A673 (cell line): ENCODE measurements around the gene CAMK1. TPM values are rescaled to one million over a fixed set of nuclear protein-coding genes. Genes with fewer than 3 reads are reported as not detected.

ENCODE experiments used
- BruUV-seq: library from RNA; stranded (reverse); fragments of 400-500 nt; replicated peaks from 2 replicates; lab custom pipeline; 2021; lab: Mats Ljungman, UMichigan
- CTCF ChIA-PET: fragments of 300-600 bp; sonication (Branson Sonifier 250); formaldehyde crosslinking; loops from one replicate; lab custom pipeline; 2022; ENCODE audit warnings: antibody characterized with exemption; lab: Charles Lee
- POLR2A ChIA-PET: fragments of 300-600 bp; sonication (Branson Sonifier 250); formaldehyde crosslinking; loops from one replicate; lab custom pipeline; 2022; ENCODE audit warnings: antibody characterized with exemption; ENCODE audit not compliant: low non-redundant PET; lab: Charles Lee
- DNase-seq: peaks from one replicate; pipeline ENCODE4 v3.0.0-alpha.2; 2015; ENCODE audit warnings: low spot score
- H3K27ac ChIP-seq: fragments of 200-600 bp; sonication (generic); 2 replicates; pipeline ENCODE4 v1.5.1; 2016; ENCODE audit warnings: mixed run types, low read depth, mild to moderate bottlenecking, mixed read lengths, antibody characterized with exemption, low read length; ENCODE audit not compliant: poor library complexity, severe bottlenecking
- H3K27me3 ChIP-seq: fragments of 200-600 bp; sonication (generic); replicated peaks from 2 replicates; pipeline ENCODE4 v1.6.1; 2017; ENCODE audit warnings: mixed run types, low read depth, mild to moderate bottlenecking, mixed read lengths, antibody characterized with exemption, low read length; ENCODE audit not compliant: insufficient read depth, poor library complexity
- H3K36me3 ChIP-seq: fragments of 200-600 bp; sonication (generic); 2 replicates; pipeline ENCODE4 v1.6.1; 2016; ENCODE audit warnings: mixed run types, mild to moderate bottlenecking, mixed read lengths, antibody characterized with exemption, low read length; ENCODE audit not compliant: insufficient read depth, poor library complexity, severe bottlenecking
- H3K4me1 ChIP-seq: fragments of 200-600 bp; sonication (generic); 2 replicates; pipeline ENCODE4 v1.6.1; 2017; ENCODE audit warnings: mixed run types, mild to moderate bottlenecking, mixed read lengths, antibody characterized with exemption, low read length; ENCODE audit not compliant: insufficient read depth, poor library complexity, severe bottlenecking
- H3K4me3 ChIP-seq: fragments of 200-600 bp; sonication (generic); 2 replicates; pipeline ENCODE4 v1.5.1; 2016; ENCODE audit warnings: low read depth, mixed run types, mild to moderate bottlenecking, mixed read lengths, low read length; ENCODE audit not compliant: poor library complexity, severe bottlenecking
- H3K9me3 ChIP-seq: fragments of 200-600 bp; sonication (generic); 2 replicates; pipeline ENCODE4 v1.6.1; 2016; ENCODE audit warnings: mixed run types, low read depth, mild to moderate bottlenecking, mixed read lengths, antibody characterized with exemption, low read length; ENCODE audit not compliant: poor library complexity, severe bottlenecking
- EZH2 ChIP-seq: fragments of 200-600 bp; sonication (generic); IDR thresholded peaks from 2 replicates; pipeline ENCODE4 v1.6.1; 2017; ENCODE audit warnings: borderline replicate concordance, low read depth, mild to moderate bottlenecking, mixed read lengths, antibody characterized with exemption, low read length; ENCODE audit not compliant: poor library complexity, severe bottlenecking
- intact Hi-C: fragments of 100-400 bp; cut with micrococcal nuclease; formaldehyde crosslinking; loops from one replicate; pipeline ENCODE4 v1.10.0; 2022; ENCODE audit not compliant: unreplicated experiment
- total RNA-seq: library from RNA; stranded (reverse); gene quantifications from 2 replicates; pipeline ENCODE4 v1.2.3, GENCODE V29; 2021
- TF ChIP-seq, protein P1 (sequence below): fragments of 300-800, 200-600 bp; sonication (generic); conservative IDR thresholded peaks from 2 replicates; pipeline ENCODE4 v1.5.1; 2017; ENCODE audit warnings: low read depth, mild to moderate bottlenecking, antibody characterized with exemption, low read length, moderate library complexity, mixed read lengths

Gene CAMK1
- total RNA-seq, 1 experiment from 2014 or later, result 26.7 TPM

- H3K27ac ChIP-seq, result no peak overlapping the region
Observed at GRCh38 chr3:9746330-9746729, 23.4 kb downstream of the CAMK1 start.

DNA sequence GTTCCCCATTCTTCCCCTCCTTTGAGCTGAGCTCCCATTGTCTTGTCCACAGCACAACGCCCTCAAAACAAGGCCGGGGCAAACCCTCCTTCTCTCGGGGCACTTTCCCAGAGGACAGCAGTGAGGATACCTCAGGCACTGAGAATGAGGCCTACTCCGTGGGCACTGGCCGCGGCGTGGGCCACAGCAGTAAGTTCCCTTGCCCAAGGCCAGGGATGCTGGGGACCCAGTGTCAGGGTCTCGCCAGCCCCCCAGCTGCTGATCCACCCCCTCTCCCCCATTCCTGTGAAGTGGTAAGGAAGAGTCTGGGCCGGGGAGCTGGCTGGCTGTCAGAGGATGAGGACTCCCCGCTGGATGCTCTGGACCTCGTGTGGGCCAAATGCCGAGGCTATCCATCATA, 24.2 kb downstream of the CAMK1 start:
- no TSS peak for BruUV-seq
- Histone ChIP-seq H3K9me3 (no peaks in the 10 kb centered on the region), H3K27me3 (no peaks in the 10 kb centered on the region), H3K4me3 (no peak overlapping the region), H3K36me3 (peaks cover 83% of the 10 kb centered on the region), H3K4me1 (peaks cover 5% of the 10 kb centered on the region), H3K27ac (no peak overlapping the region)
- TF ChIP-seq, protein P1, sequence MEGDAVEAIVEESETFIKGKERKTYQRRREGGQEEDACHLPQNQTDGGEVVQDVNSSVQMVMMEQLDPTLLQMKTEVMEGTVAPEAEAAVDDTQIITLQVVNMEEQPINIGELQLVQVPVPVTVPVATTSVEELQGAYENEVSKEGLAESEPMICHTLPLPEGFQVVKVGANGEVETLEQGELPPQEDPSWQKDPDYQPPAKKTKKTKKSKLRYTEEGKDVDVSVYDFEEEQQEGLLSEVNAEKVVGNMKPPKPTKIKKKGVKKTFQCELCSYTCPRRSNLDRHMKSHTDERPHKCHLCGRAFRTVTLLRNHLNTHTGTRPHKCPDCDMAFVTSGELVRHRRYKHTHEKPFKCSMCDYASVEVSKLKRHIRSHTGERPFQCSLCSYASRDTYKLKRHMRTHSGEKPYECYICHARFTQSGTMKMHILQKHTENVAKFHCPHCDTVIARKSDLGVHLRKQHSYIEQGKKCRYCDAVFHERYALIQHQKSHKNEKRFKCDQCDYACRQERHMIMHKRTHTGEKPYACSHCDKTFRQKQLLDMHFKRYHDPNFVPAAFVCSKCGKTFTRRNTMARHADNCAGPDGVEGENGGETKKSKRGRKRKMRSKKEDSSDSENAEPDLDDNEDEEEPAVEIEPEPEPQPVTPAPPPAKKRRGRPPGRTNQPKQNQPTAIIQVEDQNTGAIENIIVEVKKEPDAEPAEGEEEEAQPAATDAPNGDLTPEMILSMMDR, result no peak
- TF ChIP-seq EZH2, result no peak
- no peak for DNase-seq
- intact Hi-C loops, result no loop called here
- ChIA-PET CTCF (no interaction called here), POLR2A (no interaction called here)

More at GRCh38 chr3:9746330-9746729, 23.4 kb downstream of the CAMK1 start:
- intact Hi-C loops, result no loop called here
- Histone ChIP-seq H3K9me3 (no peaks in the 10 kb centered on the region), H3K27me3 (no peaks in the 10 kb centered on the region), H3K4me3 (no peak overlapping the region), H3K36me3 (peaks cover 76% of the 10 kb centered on the region), H3K4me1 (peaks cover 5% of the 10 kb centered on the region)
- BruUV-seq, result no TSS peak
- CTCF ChIA-PET, result no interaction called here
- TF ChIP-seq, protein P1, result no peak
- TF ChIP-seq EZH2, result no peak
- POLR2A ChIA-PET, result no interaction called here
- no peak for DNase-seq

- H3K4me1 ChIP-seq, result peaks cover 2% of the 10 kb centered on the region
- BruUV-seq, result no TSS peak
- POLR2A ChIA-PET, result no interaction called here
- no peaks in the 10 kb centered on the region for H3K27me3 ChIP-seq
- no peaks in the 10 kb centered on the region for H3K9me3 ChIP-seq
- CTCF ChIA-PET, result interaction anchor here (0.6 kb wide), 1 partner anchor 379 kb away, joined by 3 read pairs; no protein-coding TSS in a partner anchor
- peaks cover 96% of the 10 kb centered on the region for H3K36me3 ChIP-seq
- H3K4me3 ChIP-seq, result no peak overlapping the region
- intact Hi-C loops, result no loop called here
- H3K27ac ChIP-seq, result no peak overlapping the region
- no peak for TF ChIP-seq EZH2
- TF ChIP-seq, protein P1, result no peak
- DNase-seq, result no peak
Observed at GRCh38 chr3:9744162-9744561, 25.6 kb downstream of the CAMK1 start.
